ENCODE data around the gene ALDH3A2. TPM values are rescaled to one million over a fixed set of nuclear protein-coding genes. Genes with fewer than 3 reads are reported as not detected.
A peak's percentile ranks its signal among the peaks of the same experiment; 100 is the strongest.

ALDH3A2 gene
- total RNA-seq, 1 donor, result 82.2 TPM

DNA sequence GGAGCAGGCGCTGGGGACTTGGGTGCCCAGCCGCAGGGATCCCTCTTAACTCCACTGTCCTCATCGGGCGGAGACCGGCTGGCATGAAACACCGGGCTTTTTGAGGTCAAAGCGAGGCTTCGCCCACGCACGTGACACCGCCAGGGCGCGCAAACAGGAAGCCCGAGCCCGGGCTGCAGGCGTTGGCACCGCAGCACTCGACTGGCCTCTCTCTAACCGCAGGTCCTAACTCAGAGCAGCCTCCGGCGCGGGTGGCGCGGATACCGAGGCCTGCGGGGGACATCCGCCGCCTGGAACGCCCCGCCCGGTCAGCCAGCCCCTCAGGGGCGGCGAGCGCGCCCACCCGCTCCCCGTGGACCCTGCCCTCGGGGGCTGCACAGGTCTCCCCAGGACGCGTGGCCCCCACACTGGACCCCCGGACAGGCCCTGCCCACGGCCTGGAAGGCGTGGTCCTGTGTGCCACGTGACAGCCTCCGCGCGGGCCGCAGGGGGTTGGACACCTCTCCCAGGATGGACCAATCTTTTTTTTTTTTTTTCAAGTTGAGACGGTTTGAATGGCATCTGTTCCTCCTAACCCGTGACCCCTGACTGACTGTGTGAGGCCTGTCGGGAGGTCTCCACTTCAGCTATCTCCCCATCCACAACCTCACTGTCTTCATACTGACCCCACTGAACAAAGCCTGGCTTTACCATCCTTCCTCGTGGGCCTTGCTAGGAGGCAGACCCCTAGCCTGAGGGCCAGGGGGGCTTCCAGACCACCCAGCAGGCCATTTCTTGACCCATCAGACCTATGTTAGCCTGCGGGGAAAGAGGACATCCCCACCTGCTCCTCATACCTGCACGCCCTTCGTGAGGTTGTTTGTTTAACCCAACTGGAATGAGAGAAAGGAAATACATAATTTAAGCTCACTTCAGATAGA, 76.2 kb downstream of the ALDH3A2 start:
- no peaks in the 10 kb centered on the region for H3K79me2 ChIP-seq (ENCODE audit: insufficient read depth, low read length)
- H3K4me3 ChIP-seq (ENCODE audit: insufficient read depth, low read length), result peak overlapping the region; percentile 61
- H3K27me3 ChIP-seq (ENCODE audit: insufficient read depth, low read length), result no peaks in the 10 kb centered on the region
- no peaks in the 10 kb centered on the region for H3K9me3 ChIP-seq (ENCODE audit: low read depth, low read length)
- peak overlapping the region; percentile 73 for H2AFZ ChIP-seq (ENCODE audit: low read length)
- peak; percentile 93 for DNase-seq (ENCODE audit: insufficient read length, low spot score, missing footprints)
- TF ChIP-seq CTCF (IDR thresholded peaks at IDR 0.05; ENCODE audit: extremely low read depth, low read depth, low read length), result no peak
- peaks cover 27% of the 10 kb centered on the region for H3K4me1 ChIP-seq (ENCODE audit: insufficient read depth, low read length)
- H3K27ac ChIP-seq (ENCODE audit: low read depth, low read length), result peak overlapping the region; percentile 12
- no peaks in the 10 kb centered on the region for H4K20me1 ChIP-seq (ENCODE audit: insufficient read depth, low read length)
- H3K4me2 ChIP-seq (ENCODE audit: insufficient read depth, low read length), result peak overlapping the region; percentile 60
- H3K36me3 ChIP-seq (ENCODE audit: insufficient read depth, low read length), result no peaks in the 10 kb centered on the region

DNA sequence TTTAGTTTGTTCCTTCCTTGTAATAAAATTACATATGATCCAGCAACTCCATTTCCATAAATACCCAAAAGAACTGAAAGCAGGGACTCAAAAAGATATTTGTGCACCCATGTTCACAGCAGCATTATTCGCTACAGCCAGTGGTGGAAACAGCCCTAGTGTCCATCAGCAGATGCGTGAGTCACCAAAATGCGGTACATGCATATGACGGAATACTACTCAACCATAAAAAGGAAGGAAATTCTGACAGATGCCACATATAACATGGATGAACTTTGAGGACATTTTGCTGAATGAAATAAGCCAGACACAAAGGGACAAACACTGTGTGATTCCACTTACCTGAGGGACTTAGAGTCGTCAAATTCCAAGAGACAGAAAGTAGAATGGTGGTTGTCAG, 76.9 kb downstream of the ALDH3A2 start:
- no peak overlapping the region for H2AFZ ChIP-seq (ENCODE audit: low read length)
- no peak overlapping the region for H3K27ac ChIP-seq (ENCODE audit: low read depth, low read length)
- no peaks in the 10 kb centered on the region for H4K20me1 ChIP-seq (ENCODE audit: insufficient read depth, low read length)
- no peak overlapping the region for H3K4me3 ChIP-seq (ENCODE audit: insufficient read depth, low read length)
- H3K9me3 ChIP-seq (ENCODE audit: low read depth, low read length), result no peaks in the 10 kb centered on the region
- H3K4me2 ChIP-seq (ENCODE audit: insufficient read depth, low read length), result no peak overlapping the region
- no peak for TF ChIP-seq CTCF (IDR thresholded peaks at IDR 0.05; ENCODE audit: extremely low read depth, low read depth, low read length)
- H3K36me3 ChIP-seq (ENCODE audit: insufficient read depth, low read length), result no peaks in the 10 kb centered on the region
- H3K79me2 ChIP-seq (ENCODE audit: insufficient read depth, low read length), result no peaks in the 10 kb centered on the region
- no peaks in the 10 kb centered on the region for H3K27me3 ChIP-seq (ENCODE audit: insufficient read depth, low read length)
- DNase-seq (ENCODE audit: insufficient read length, low spot score, missing footprints), result no peak
- H3K4me1 ChIP-seq (ENCODE audit: insufficient read depth, low read length), result peaks cover 27% of the 10 kb centered on the region

DNA sequence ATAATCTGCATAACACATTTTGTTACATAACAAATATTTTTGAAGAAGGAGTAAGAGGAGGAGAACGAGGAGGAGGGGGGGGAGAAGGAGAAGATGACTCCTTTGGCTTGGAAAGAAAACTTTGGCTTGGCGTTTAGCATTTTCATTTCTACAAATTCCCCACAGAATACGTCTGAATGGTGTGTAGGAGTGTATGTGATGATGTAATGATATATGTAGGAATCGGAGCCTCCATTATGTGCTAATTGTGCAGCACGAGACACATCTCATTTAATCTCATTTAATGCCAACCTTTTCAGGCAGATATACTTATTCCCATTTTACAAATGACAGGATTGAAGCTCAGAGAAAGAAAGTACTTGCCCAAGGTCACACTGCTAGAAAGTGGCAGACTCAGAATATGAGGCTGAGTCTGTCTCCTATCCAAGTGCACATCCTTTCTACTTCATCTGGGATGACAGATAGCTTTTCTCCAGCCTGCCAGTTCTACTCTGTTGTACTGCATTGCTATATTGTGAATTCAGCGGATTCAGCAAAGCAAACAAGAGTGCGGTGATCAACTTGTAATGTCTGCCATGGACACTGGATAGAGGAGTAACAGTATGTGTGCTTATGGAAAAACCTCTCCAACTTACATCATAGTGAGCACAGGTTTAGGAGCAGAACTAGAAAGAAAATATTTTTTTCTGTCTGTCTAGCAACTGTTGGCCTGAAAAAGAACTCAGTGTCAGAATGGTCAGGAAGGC, 78.3 kb downstream of the ALDH3A2 start:
- no peaks in the 10 kb centered on the region for H3K79me2 ChIP-seq (ENCODE audit: insufficient read depth, low read length)
- H3K36me3 ChIP-seq (ENCODE audit: insufficient read depth, low read length), result no peaks in the 10 kb centered on the region
- H3K4me3 ChIP-seq (ENCODE audit: insufficient read depth, low read length), result no peak overlapping the region
- H3K27me3 ChIP-seq (ENCODE audit: insufficient read depth, low read length), result no peaks in the 10 kb centered on the region
- peak; percentile 83 for DNase-seq (ENCODE audit: insufficient read length, low spot score, missing footprints)
- TF ChIP-seq CTCF (IDR thresholded peaks at IDR 0.05; ENCODE audit: extremely low read depth, low read depth, low read length), result no peak
- H3K4me1 ChIP-seq (ENCODE audit: insufficient read depth, low read length), result peaks cover 27% of the 10 kb centered on the region
- peak overlapping the region; percentile 37 for H2AFZ ChIP-seq (ENCODE audit: low read length)
- no peak overlapping the region for H3K4me2 ChIP-seq (ENCODE audit: insufficient read depth, low read length)
- peak overlapping the region; percentile 68 for H3K27ac ChIP-seq (ENCODE audit: low read depth, low read length)
- no peaks in the 10 kb centered on the region for H4K20me1 ChIP-seq (ENCODE audit: insufficient read depth, low read length)
- H3K9me3 ChIP-seq (ENCODE audit: low read depth, low read length), result no peaks in the 10 kb centered on the region

Small RNA genes lying within 50 kb of the gene (small RNA-seq; reads per million reads assigned to genes)
- gene NMTRQ-TTG12-1, result not detected
- gene RF00322, result not detected

Other genes starting within 250 kb of the ALDH3A2 start
- gene RNF112, start 237.5 kb upstream of the ALDH3A2 start, total RNA-seq, result 0.29 and 0.36 TPM in 2 replicates
- 0.88 and 1.1 TPM in 2 replicates for gene SLC47A1, start 114.9 kb upstream of the ALDH3A2 start, total RNA-seq
- not detected in 2 replicates for gene SLC47A2, start 67.8 kb downstream of the ALDH3A2 start, total RNA-seq
- under 0.01 TPM in 1 of 2 replicates, not detected in the other for gene ALDH3A1, start 99.5 kb downstream of the ALDH3A2 start, total RNA-seq
- gene ULK2, start 219.2 kb downstream of the ALDH3A2 start, total RNA-seq, result 27.5 and 37.1 TPM in 2 replicates